NCI-H510A (cell line): Measurements from ENCODE around the gene FAM163A.

Experiments used
- DNase-seq: peaks from one replicate; lab custom pipeline; 2025; lab: John Stamatoyannopoulos, UW

FAM163A gene

DNA sequence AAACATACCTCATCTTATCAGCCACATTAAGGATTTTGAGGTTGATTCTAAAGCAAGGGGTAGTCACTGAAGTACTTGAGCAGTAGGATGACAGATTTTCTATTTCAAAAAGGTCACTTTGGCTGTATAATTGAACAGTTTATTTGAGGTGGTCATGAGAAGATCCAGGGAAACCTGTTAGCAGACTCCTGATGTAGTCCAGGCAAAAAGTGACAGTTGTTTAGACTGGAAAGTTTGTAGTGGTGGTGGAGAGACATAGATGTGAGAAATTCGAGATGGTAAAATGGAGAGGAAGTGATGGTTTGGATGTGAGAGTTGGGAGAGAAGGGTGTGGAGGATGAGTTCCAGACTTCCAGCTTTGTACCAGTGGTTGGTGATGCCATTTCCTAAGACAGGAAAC, 7.5 kb downstream of the FAM163A start:
- no peak for DNase-seq

DNA sequence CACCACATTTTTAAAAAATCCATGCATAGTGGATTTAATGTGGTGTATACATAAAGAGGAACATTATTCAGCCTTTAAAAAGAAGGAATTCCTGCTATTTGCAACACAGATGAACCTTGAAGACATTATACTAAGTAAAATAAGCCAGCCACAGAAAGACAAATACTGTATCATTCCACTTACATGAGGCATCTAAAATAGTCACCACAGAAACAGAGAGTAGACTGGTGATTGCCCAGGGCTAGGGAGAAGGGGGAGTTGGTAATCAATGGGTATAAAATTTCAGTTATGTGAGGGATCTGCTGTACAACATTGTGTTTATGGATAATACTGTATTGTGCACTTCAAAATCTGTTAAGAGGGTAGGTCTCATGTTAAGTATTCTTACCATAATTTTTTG, 10.0 kb downstream of the FAM163A start:
- no peak for DNase-seq

DNA sequence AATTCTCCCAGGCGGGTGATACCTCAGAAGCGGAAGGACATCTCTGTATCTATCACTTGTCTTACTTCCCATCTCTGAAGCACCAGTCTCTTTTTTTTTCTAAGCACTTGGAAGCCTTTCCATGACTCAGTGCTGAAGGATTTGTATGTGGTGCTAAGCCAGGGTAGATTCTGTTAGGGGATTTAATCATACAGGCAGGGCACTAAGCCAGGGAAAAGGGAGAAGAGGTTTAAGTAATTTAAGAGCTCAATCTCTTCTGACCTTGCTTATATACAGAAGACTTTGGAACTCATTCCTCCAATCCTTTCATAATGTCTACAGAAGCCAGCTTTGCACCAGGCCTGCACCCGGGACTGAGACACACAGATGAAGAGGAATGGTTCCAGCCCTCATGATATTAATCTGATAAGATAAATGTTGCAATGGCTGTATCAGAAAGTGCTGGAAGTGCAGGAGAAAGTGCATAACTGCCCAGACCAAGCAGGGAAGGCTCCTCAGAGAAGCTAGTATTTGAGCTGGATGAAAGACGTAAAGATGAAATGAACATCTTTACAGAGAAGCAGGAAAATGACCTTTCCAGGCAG, 11.0 kb downstream of the FAM163A start:
- no peak for DNase-seq

DNA sequence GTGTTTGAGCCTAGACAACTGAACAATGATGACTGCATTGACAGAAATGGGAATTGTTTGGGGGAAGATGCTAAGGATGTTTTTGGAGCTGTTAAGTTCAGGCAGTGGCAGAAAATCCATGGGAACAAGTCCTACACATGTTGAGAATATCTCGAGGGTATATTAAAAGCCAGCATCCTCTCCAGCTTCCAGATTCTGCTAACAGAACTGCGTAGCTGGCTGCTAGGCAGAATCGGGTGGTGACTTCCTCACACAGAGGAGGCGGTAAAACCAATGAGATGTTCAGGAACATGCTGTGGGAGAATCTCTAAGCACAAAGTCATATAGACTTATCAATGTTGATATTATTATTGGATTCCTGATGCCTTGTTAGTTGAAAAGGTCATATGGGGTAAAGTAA, 14.8 kb downstream of the FAM163A start:
- DNase-seq = no peak

DNA sequence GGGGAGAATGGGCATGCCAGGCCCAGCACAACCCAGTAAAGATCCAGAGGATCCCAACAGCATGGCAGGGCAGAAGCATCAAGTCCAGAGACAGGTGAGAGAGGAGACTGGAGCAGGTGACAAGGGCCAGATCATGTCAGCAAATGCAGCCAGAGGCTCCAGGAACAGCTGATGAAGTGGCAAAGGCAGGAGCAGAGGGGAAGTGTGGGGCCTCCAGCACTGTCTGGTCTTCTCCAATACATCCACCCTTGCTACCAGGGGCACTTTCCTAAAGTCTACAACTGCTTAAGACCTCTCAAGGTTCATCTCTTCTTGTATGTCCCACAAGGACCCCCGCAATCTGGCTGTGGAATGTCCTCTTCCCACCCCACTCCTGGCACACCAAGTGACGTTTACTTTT, 17.4 kb downstream of the FAM163A start:
- no peak for DNase-seq

DNA sequence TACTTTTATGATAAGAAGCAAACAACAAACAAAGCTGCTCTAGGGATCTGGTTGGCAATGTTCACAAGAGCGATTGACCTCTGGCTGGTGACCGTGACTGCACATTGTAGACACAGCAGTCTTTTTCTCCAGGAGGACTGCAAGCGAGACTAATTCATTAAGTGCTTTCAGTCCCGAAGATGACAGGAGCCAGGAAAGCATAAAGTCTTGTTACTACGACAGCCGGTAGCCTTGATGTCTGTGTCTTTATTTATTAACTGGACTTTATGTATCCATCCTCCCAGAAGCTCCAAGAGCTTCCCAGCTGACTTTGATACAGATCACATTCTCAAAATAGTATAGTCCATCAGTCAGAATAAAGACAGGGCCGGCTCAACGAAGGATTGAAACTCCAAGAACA, 18.2 kb downstream of the FAM163A start:
- no peak for DNase-seq

DNA sequence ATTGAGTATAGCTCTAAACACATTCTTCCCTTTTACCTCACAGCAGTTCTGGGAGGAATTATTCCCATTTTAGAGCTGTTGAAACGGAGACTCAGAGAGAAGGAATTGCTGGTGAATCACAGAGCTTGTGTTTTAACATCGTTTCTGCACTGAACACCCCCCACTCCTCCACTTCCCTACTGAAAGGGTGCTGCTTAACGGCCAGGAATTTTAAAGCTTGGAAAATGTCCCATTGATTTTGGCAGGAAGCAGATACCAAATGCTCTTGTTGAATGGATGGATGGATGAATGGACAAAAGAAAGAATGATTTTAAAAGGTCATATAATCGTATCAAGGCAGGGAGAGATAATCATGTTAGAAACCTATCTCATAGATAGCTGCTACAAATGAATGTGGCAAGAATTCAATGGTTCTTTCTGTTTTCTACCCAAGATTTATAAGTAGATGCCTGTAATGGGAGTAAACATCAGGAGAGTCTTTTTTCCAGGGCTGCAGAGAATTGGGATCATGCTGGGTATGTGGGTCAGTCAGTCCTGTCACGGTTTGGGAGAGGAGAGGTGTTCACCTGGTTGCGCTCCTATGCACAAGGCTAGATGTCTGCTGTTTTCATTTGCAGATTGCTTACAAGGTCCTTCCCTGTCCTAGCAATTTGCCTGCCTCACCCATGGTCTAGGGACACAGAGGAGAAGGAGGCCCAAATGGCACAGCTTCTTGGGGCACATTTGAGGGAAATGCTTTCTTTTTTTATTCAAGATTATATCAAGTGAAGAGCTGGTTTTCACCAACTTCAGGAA, 19.0 kb downstream of the FAM163A start:
- DNase-seq = no peak

DNA sequence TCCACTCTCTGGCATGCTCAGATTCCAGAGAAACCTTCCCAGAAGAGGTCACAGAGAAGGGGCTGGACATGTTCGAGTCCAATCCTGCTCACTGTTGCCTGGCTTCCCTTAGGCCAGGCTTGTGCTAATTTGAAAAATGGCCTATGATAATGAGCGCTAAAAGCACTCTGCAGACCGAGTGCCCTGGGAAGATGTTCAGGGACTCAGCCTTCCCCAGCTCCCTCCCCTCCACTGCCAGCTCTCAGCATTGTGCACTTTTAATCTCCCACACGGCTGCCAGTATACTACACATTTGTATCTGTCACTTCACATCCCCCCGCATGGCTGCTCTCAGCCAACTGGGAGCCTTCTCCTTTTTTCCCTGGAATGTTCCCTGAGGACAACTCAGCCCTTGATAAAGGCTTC, 24.1 kb downstream of the FAM163A start:
- no peak for DNase-seq

DNA sequence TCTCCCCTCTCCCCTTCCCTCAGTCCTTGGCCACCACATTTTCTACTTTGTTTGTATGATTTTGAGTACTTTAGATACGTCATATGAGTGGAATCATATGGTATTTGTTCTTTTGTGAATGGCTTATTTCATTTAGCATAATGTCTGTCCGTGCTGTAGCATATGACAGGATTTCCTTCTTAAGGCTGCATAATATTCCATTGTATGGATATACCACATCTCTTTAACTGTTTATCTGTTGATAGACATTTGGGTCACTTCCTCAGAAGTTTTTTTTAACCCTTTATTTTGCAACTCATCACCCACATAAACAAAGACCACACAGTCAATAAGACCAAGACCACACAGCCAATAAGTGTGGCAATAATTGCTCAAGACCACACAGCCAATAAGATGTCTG, 24.9 kb downstream of the FAM163A start:
- DNase-seq = no peak

DNA sequence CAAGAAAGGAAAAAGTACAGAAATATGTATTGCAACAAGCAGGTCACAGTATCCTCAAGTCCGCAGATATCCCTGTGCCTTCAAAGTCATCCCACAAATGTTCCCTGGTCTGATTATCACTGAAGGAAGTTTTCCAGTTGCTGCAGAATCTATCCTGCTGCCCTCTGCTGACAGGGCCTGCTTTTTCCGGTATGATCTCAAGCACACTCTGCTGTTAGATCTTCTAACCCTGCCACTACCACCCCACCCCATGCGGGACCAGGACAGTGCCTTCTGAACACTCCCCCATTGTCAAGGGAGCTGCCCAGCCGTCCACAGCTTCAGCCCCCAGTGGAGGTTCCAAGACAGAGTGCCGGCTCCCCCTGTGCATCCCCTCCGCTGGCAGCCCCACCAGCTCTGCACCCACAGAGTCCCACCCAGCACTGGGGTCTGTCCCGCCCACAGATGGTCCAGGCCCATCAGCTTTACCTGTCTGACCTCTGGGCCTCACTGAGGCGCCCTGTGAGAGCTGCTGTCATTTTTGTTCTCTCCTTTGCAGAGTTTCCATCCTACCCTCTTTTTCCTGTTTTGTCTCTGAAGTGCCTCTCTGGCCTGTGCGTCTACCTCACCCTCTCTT, 27.9 kb downstream of the FAM163A start:
- no peak for DNase-seq

DNA sequence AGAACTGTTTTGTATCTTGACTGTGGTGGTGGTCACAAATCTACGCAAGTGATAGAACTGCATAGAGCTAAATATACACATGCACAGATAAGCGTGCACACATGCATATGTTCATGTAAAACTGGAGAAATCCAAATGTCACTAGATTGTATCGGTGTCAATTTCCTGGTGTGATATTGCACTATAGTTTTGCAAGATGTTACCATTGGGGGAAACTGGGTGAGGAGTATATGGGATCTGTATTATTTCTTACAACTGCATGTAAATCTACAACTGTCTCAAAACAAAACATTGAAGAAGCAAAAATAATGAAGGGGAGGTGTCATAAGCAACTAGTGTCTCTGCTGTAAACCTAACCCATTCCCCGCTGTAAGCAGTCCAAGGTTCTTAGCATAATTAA, 30.2 kb downstream of the FAM163A start:
- DNase-seq = no peak

DNA sequence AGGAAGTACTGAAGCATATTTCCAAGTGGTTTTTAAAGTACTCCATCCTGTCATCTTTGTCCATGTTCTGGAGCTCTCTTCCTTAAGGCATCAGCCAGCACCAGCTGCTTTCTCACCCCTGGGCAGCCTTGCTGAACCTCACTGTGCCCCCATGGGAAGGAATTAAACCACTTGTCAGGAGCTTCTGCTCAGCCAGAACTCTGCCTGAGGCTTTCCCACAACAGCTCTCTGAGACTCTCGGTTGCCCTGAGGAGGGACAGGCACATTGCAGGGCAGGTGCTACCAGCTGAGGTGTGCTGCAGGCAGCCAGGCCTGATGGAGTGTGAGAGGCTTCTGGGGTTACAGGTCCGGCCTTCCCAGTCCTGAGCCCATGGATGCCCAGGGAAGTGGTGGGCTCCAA, 30.9 kb downstream of the FAM163A start:
- DNase-seq = no peak

DNA sequence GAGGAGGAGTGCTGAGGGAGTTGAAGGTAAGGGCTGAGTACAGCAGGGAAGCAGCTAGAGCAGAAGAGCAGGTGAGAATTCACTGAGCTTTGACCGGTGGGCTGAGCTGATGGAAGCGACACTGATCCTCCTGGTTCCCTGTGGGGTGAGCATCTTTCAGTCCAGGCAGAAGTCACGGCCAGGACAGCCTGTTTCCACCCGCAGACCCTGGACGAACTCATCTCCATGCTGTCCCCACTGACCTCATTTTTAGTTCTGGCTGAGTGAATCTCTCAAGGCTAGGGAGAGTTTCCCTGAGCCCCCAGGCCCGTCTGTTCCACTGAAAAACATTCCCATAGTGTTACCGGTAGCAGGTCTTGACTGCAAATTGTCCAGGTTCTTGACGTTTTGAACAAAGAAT, 31.5 kb downstream of the FAM163A start:
- DNase-seq = no peak

DNA sequence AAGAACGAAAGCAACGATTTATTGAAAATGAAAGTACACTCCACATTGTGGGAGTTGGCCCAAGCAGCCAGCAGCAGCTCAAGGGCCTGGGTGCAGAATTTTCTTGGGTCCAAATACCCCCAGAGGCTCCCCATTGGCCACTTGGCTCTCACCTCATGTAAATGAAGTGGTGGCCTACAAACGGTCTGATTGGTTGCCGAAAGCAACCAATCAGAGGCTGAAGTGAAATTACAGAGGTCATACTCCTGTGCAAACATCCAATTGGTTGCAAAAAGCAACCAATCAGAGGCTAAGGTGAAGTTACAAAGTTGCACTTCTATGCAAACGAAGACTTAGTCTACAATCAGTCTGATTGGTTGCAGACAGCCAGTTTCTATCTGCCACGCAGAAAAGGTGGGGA, 31.9 kb downstream of the FAM163A start:
- DNase-seq = no peak

DNA sequence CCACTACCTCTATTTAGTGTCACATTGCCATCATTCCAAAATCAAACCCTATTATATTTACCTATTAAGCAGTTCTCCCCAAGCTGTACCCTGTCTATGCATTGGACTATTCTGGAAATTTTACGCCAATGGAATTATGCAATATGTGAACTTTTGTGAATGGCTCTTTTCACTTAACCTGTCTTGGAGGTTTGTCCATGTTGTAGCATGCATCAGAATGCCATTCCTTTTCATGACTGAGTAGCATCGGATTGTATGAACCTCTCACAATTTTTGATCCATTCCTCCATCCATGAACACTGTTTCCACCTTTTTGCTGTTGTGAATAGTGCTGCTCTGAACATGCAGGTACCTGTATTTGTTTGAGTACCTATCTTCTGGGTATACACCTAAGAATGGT, 33.7 kb downstream of the FAM163A start:
- DNase-seq = no peak

DNA sequence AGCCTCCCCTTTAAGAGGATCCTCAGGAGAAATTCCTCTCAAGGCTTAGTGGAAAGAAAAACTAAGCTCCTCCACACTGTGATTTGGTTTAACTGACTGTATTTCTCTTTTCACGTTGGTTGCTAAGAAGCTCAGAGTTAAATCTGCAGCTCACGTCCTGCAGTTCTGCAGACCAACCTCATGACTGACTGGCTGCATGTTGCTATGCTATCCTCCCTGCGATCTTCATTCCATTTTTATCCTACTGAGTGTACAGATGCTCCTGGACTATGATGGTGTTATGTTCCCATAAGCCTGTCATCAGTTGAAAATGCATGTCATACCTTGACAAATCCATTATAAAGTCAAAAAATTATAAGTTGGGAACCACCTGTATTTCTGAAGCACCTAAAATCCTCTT, 34.6 kb downstream of the FAM163A start:
- no peak for DNase-seq

DNA sequence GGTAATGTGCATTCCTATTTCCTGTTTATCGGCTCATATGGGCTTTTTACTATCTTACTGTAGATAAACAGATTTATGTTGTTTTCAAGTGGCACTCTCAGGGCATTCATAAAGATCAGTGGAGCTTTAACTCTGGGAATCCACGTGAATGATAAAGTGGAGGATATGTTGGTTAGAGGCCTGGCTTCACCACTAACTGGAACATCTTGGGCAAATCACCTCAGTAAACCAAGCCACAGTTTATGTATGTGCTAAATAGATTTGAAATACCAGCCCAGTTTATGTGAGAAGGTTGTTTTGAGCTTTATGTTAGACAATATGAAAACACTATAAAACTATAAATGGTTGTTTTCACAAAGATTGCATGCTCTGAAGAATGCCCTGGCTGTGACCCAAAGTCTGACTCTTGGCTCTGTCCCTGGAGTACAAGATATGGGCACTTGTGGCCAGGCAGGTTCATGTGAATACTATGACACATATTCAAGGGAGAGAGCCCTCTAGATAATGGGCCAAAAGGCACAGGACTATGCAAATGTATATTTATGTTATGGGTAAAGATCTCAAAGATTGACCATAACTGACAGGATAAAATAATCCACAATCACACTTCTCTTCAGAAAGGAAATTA, 36.7 kb downstream of the FAM163A start:
- DNase-seq = no peak

DNA sequence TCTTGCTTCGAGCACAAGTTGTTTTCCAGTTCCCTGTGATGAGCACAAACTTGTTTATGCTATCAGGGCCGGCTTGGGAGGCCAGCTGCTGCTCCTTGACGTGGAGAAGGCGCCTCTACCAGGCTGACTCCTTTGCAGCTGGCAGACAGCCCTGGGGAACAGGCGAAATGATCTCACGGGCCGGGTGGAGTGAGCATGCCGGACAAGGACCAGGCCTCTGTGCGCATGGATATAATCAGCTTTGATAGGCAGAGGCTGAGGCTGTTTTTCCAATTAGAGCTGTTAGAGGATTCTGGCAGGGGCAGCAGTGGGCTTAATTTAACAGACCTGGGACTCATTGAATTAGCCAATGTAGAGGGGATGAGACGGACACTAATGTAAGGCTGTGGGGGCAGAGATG, 38.9 kb downstream of the FAM163A start:
- no peak for DNase-seq

DNA sequence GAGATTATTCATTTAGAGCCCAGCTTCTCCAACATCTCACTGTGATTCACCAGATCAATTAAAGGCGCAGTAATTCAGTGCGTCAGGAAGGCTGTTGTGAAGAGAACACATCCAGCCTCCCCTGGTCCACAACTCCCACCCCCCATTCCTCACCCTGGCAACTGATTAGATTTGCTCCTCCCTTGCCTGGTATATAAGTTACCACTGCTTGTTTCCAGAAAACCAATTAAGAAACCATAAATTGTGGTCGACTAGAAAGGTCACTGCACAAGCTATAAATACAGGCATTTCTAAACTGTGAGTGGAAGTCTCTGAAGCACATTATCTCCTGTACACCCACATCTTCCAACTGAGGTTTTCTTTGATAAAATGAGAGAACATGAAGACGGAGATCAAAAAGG, 41.9 kb downstream of the FAM163A start:
- no peak for DNase-seq

DNA sequence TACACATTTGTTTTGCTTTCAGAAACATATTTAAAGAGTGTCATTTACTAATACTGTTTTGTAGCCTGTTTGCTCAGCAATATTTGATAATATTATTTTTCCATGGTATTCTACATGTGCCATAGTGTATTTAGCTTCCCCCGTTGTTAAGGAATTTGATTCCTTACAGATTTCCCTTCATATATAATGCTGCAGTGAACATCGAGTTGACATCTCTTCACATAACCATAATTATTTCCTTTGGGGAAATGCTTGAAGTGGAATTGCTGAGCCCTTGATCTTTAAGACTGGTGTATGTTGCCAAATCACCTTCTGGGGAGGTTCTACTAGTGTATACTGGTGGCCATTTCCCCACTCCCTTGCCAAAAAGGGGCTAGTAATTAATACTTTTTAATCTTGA, 42.6 kb downstream of the FAM163A start:
- DNase-seq = no peak

DNA sequence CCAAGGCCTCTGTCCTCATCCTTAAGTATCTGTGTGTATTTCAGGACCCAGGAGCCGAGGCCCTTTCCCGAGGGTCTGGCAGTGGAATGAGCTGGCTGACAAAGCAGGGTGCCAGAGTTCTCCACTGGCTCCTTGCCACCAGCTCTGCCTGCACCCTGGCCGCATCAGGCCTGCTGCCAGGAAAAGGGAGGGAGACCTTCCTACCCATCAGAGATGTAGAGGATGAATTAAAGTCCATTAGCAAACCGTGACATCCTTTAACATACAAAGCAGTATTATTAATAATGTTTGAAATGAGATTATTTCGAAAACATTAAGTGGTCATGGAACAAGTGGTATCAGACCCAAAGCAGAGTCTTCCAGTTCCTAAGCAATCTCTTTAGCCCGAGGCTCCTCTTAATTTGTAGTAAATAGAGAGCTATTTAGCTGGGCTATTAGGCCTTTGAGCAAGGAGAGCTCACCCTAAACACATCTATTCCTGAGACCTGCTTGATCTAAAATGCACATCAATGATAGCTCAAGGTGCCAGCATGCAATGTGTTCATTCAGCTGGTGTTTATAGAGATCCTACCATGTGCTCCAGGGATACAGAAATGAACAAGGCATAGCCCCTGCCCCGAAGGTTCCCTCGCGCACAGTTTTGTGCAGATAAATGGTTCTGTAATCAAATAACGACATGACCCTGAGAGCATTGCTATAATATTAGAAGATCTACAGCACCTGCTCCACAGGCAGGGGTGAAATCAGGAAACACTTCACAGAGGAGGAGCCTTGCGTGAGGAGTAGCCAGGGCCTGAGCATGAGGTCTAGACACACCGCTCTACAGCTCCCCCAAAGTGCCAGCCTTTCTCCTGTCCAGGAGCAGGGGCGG, 44.0 kb downstream of the FAM163A start:
- no peak for DNase-seq

DNA sequence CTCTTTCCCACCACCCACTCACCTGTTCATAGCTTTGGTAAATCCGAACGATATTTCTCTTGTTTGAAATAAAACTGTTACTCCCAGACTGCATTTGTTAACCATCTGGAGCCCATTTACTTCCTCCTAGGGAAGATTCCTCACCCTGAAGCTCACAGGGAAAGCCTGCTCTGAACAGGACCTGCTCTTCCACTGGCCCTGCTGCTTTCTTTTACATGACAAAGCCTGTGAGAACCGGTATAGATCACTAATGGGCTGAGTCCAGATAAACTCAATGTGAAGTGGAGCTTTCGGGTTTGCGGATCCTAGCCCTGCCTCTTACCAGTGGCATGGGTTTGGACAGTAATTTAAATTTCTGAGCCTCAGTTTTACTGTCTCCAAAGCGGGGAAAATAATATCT, 45.2 kb downstream of the FAM163A start:
- DNase-seq = no peak
